ENCODE data around the gene KRTAP12-2.
"Not testable (repeated sequence)": the region's sequence is repeated elsewhere in the genome, so short reads cannot be mapped to it uniquely, and the experiment has no call there.

KRTAP12-2 gene

GRCh38 chr21:44681152-44681551 is 14.4 kb upstream of the KRTAP12-2 start:
- no peak for DNase-seq (ENCODE audit: low spot score)
- Histone ChIP-seq H3K4me3 (no peak overlapping the region), H3K27ac (no peak overlapping the region)
- TF ChIP-seq CTCF (IDR thresholded peaks at IDR 0.05), result no peak

- no peak for TF ChIP-seq CTCF (IDR thresholded peaks at IDR 0.05)
- H3K4me3 ChIP-seq, result no peak overlapping the region
- H3K27ac ChIP-seq, result no peak overlapping the region
- no peak for DNase-seq (ENCODE audit: low spot score)
These were observed 11.2 kb upstream of the KRTAP12-2 start for GRCh38 chr21:44677881-44678280.

GRCh38 chr21:44671911-44672310 is 5.2 kb upstream of the KRTAP12-2 start:
- TF ChIP-seq CTCF (IDR thresholded peaks at IDR 0.05), result no peak
- Histone ChIP-seq H3K27ac (no peak overlapping the region), H3K4me3 (no peak overlapping the region)
- DNase-seq (ENCODE audit: low spot score), result no peak

GRCh38 chr21:44670642-44671432 is 4.1 kb upstream of the KRTAP12-2 start:
- DNase-seq (ENCODE audit: low spot score), result no peak
- Histone ChIP-seq H3K4me3 (no peak overlapping the region), H3K27ac (no peak overlapping the region)
- TF ChIP-seq CTCF (IDR thresholded peaks at IDR 0.05), result no peak

GRCh38 chr21:44667612-44668011 is 885 bp upstream of the KRTAP12-2 start:
- no peak for TF ChIP-seq CTCF (IDR thresholded peaks at IDR 0.05)
- no peak overlapping the region for H3K27ac ChIP-seq
- no peak overlapping the region for H3K4me3 ChIP-seq
- no peak for DNase-seq (ENCODE audit: low spot score)

GRCh38 chr21:44664691-44665090 is 2.0 kb downstream of the KRTAP12-2 start:
- TF ChIP-seq CTCF (IDR thresholded peaks at IDR 0.05), result no peak
- H3K27ac ChIP-seq, result no peak overlapping the region
- DNase-seq (ENCODE audit: low spot score), result no peak
- H3K4me3 ChIP-seq, result no peak overlapping the region

GRCh38 chr21:44661567-44661966 is 5.2 kb downstream of the KRTAP12-2 start:
- not testable (repeated sequence) for H3K4me3 ChIP-seq; DNase-seq (ENCODE audit: low spot score); H3K27ac ChIP-seq

All from coronary artery (tissue), 2 donors.